Activated CD8-positive, alpha-beta memory T cell treated with anti-CD3 and anti-CD28 coated beads, Interleukin-2, amount 50 U/mL, for 1 hour (primary cell): Measurements from ENCODE around the gene ZBTB16.
"Not testable (repeated sequence)": the region's sequence is repeated elsewhere in the genome, so short reads cannot be mapped to it uniquely, and the experiment has no call there.

Source experiments
- DNase-seq: peaks from one replicate; pipeline ENCODE4 v3.0.0-alpha.2; 2020; ENCODE audit errors: extremely low read depth

Gene ZBTB16

DNA sequence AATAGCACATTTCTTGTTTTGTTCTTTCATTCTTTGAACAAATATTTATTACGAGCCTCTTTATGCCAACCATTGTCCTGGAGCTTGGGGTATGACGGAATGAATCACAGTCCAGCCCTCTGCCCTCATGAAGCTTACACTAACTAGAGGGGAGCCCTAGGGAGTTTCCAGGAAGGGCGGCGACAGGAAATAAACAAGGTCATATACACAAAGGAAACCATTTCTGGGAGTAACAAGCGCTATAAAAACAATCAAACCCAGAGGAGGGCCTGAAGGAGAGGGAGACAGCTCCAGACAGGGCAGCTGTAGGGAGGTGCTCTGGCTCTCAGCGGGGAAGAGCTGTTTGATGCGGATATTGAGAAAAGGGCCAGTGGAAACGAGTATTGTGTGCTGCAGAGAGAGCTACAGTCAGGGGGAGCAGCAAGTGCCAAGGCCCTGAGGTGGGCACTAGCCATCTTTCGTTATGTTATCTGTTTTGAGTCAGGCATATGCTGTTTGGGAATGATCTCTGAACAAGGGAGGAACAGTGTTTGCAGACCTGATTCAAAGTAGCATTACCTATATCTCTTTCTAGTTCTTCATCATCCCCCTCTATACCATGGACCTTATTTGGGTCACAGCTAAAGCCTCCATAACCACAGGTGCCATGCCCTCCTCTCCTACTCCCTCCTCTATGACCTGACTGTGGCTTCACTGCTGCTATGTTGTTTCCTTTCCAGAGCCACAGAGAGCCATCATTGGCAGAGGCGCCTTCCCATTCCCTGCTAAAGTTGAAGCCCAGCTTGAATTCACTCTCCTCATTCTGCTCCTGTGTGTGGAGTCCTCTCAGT lies 15.3 kb upstream of the ZBTB16 start:
- no peak for DNase-seq

DNA sequence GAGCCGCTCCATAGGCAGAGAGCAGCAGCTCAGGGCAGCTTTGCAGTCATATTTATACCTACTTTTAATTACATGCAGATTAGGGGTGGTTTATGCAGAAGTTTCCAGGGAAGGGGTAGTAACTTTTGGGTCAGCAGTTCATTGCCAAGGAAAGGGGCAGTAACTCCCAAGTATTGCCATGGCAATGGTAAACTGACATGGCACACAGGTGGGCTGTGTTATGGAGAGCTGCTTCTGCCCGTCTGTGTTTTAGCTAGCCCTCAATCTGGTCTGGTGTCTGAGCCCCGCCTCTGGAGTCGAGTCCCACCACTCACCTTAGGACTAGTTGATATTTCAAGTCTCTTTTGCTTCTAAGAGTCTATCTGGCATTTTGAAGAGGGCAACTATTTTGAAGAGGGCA lies 12.2 kb upstream of the ZBTB16 start:
- DNase-seq = no peak

DNA sequence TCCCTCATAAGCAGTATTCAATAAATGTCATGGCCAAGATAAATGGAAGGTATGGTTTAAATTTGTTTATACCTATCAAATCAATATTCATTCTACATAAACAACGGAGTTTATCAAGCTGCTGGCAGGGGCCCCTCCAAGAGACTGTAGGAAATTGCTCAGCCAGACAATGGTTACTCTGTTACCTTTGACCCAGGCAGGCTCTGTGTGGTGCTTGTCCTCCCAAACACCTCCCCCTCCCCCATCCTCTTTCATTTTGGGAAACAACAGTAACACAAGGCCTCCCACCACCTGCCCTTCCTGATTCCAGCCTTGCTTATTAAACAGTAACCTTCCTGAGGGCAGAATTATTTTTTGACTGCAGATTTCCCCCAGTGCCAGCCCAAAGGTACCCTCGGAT lies 10.5 kb upstream of the ZBTB16 start:
- no peak for DNase-seq

DNA sequence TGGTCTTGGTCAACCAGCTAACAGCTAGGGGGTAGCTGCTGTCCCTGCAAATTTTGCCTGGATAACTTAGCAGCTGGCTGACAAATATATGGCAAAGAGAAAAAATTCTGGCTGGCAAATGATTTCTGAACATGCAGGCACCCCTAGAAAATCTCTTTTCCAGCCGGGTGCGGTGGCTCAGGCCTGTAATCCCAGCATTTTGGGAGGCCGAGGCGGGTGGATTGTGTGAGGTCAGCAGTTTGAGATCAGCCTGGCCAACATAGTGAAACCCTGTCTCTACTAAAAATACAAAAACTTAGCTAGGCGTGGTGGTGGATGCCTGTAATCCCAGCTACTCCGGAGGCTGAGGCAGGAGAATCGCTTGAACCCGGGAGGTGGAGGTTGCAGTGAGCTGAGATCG lies 9.7 kb upstream of the ZBTB16 start:
- not testable (repeated sequence) for DNase-seq

DNA sequence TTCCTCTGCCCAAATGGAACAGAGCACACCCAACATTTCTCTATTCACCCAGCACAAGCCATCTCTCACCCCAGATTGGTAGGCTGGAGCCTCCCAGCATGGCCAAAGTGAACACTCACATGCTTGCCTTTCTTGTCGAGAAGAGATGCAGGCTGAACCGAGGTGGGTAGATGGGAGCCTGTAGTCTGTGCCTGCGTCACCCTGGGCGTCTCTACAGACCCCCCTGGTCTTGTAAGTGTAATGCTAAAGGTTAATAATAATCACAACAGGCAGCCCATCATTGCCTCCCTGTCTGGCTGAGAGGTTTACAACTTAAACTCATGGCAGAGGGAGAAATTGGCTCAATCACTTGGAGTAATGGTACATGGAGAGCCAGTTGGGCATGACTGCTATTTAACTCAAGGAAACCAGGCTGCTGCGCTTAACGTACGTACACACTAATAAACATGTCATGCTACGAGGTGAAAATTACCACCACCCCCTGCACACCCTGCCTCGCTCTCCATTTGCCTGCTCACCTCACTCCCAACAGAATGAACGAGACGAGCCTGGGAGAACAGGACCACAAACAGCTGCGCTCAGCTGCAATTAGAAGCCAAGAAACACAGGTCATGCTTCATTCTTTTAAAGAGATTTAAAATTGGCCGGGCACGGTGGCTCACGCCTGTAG lies 9.1 kb upstream of the ZBTB16 start:
- no peak for DNase-seq

DNA sequence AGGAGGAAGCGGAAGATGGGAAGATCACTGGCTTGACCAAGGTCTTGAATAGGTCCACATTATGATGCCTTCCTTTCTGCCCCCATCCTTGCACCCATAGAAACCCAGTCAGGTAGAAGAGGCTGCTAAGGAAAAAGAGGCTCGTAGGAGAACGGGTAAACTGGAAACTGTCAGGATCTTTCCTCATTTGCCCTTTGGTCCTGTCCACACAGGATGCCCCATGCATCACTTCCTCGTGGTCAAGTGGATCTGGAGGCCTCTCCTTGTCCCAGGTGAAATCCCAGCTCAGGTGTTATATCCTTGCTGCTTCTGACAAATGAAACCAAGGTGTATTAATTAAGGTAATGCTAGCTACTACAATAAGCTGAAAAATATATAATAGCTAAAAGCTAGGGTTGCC lies 8.0 kb upstream of the ZBTB16 start:
- DNase-seq = no peak

DNA sequence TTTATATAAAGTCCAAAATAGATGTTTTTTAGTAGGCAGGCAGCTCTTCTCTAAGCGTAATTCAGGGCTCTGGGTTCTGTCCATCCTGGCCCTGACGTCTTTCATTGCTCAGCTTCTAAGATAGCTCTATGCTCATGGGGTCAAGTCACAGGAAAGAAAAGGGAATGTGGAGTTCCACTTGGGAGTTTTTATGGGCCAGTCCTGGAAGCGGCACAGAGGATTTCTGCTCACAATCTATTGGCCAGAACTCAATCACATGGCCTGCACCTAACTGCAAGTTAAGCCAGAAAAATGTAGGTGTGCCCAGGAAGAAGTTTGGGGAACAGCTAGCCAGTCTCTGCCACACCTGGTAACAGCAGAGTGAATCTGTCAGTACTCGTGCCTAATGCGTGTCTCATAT lies 7.4 kb upstream of the ZBTB16 start:
- DNase-seq = no peak

DNA sequence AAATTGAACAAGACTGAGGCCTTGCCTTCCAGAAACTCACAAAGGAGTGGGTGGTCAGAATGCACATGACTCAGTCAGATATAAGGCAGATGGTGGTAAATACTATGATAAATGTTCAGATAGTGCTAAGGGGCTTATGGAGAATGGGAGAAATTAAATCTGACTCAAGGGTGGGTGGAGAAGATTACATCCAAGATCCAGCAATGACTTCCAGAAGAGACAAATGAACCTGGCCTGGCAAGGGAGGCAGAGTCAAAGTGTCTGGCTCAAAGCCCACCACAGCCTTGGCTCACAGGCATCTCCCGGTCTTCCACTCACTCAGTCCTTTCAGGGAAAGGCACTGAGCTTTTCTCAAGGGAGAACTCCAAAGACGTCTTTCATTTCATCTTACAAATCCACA lies 6.1 kb upstream of the ZBTB16 start:
- DNase-seq = no peak

DNA sequence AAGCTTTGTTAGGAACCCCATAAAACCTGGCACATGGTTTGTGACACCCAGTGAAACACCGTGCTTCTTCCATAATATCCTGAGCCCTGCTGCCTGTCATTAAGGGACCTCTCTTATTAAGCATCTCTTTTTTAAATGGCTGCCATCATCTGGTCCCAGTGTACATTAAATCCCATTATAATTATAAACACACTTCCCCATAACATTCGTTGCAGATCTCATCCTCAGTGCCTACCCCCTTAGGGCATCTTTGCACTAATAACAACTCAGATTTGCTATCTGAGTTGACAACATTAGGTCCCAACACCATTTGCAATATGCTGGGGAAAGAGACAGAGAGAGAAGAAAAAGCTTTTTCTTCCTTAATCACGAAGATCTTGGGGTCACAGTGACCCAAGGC lies 4.7 kb upstream of the ZBTB16 start:
- no peak for DNase-seq

DNA sequence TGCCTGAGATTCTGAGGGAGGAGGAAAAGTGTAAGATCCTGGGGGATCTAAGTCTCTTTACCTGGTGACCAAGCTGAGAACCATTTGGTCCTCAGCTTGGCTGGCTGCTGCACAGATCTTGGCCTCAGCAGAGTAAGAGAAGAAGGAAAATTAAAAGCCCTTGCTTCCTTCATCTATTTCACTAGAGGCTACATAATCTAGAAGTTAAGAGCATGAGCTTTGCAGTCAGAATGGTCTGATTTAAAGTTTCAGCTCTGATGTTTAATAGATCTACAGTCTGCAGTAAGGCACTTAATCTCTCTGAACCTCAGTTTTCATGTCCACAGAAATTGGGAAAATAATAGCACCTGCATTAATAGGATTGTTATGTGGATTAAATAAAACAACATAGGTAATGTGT lies 3.1 kb upstream of the ZBTB16 start:
- DNase-seq = no peak

DNA sequence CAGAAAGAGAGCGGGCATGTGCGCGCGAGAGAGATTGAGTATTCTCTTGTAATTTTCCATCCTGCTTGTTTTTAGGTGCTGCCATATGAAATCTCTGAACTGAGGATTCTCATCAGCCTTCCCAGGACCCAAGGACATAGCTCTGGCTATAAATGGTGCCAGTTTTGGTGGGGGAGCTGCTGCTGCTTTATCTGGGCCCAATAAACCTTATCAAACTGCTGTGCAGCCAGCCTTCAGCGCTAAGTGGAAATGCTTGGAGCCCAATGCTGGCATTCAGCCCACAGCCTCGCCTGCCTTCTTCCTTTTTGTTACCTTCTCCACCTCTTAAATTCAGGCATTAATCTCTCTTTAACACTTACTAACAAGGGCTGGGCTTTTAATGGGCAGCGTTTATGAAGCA lies 2.4 kb upstream of the ZBTB16 start:
- no peak for DNase-seq

DNA sequence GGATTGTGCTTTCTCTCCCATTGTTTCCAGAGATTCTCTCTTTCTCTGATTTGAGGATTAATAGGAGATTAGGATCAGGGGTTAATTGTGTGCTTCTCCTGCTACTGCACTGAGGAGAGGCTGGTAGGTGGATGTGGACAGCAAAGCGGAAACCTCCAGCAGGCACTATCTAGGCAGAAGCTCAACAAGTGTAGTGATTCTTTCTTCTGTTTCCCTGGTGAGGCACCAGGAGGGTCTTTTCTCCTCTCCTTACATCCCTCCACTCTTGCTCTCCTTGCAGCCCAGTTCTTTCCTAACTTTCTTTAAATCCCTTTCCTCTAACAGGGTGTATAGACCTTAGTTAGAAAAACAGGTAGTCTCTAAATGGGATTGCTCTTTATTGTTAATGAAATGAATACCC lies 1.9 kb upstream of the ZBTB16 start:
- DNase-seq = no peak

DNA sequence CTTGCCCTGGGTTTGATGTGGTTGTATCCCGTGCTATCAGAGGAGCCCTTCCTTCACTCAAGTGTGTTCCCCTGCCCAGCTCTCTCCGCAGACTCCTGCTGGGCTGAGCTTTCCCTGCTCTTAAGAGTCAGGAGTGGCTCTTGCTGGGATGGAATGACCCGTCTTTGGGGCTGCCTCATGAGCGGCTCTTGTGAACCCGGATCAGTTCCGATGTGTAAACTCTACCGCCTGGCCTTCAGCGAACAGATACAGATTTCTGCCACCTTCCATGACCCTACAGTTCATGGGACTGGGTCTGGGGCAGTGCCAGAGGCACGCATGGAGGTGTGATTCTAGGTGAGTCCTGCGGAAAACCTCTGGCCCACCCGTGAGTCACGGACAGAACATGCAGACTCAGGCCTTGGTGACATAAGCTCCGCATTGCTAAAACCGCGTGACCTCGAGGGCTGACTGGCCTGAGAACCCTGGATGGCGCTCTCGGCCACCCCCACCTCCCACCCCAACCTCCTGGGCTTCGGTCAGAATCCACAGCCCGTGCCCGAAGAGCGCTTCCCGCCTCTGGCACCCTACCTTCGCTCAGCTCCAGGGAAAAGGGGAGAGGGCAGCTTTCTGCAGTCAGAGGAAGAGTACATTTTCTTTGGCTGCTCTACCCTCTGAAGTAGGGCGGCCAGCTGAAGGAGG lies 1.3 kb upstream of the ZBTB16 start:
- no peak for DNase-seq

DNA sequence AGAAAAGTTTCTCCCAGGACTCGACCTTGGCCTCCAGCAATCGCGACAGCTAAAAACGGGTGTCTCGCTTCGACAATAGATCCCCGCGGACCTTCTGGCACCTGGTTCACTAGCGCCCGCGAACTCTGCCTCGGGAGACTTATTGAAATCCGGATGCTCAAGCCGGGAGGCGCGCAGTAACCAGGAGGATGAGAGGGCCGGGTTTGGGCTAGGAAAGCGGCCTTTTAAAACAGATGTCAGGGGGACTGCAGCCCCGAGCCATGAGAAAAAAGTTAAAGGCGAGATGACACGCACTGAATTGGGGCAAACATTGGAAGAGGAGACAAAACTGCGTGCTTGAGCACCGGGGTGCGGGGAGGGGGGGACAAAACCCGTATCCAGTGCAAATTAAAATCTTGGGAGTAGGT lies 637 bp upstream of the ZBTB16 start:
- DNase-seq = no peak

DNA sequence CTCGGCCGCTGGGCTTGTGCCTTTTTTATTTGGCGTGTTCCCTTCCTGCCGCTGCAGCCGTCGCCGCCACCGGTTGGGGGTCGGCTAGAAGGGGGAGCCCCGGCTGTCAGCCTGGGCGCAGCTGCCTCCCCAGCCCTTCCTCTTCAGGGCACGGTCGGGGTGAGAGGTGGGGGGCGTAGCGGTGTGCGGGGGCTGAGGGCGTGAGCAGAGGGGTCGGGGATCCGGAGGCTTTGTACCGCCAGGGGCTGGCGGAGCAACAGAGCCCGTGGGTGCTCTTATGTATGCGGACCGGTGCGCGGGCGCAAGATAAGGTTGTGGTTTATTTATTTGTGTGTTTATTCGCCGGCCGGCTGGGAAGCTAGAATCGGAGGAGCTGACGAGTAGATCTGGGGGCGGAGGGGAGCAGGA lies 477 bp downstream of the ZBTB16 start:
- DNase-seq = no peak

DNA sequence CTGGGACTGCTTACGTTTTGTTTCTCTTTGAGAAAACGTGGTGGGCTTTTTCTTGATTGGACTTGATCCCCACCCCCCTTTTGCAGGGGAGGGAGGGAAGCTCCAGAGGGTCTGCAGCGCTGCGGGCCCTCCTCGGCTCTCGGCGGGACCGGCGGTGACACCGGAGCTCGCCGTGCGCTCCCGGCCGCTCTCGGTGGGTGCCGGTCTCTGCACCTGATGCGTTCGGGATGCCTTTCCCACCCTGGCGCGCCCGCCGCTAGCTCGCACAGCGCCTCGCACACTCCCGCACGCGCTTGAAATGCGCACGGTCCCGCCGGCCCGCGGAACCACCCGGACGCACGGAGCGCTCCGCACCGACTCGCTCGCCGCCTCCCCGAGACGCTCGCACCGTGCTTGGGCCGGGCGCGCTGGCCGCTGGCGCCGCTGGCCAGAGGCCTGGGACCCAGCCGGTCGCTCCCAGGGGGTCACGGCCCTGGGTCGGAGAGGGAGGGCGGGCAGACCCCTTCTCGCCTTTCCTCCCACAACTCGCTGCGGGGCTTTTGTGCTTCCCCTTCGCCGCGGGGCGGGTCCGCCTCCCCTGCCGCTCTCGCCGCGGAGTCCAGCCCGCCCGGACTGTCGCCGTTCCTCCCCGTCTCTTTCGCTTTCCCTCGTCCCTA lies 1.0 kb downstream of the ZBTB16 start:
- DNase-seq = no peak

DNA sequence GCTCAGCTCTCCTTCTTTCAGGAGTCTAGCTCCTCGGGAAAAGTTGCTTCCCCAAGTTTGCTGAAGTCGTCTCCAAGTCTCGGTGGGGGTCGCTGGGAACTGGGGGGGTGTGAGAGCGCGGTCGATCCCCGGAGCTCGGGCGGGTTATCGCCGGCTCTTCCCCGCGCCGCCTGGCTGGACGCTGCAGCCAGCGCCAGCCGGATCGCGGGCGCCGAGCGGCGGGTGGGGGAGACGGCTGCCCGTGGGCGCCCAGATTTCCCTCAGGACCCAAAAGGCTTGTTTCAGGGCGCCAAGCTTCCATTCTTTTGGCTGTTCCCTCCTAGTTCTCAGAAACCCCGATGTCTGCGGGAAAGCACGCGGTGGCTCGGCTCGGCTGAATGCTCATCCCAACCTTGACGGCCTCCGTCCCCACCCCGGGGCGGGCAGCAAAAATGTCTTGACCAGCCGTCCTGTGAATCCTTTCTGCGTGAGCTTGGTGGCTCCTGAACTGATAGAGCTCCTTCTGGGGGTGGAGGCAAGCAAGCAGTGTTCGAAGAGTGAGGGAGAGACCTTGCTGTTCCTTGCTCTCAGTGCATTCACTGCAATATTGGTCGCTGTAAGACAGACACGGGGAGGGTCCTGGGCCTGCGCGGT lies 1.7 kb downstream of the ZBTB16 start:
- DNase-seq = no peak

DNA sequence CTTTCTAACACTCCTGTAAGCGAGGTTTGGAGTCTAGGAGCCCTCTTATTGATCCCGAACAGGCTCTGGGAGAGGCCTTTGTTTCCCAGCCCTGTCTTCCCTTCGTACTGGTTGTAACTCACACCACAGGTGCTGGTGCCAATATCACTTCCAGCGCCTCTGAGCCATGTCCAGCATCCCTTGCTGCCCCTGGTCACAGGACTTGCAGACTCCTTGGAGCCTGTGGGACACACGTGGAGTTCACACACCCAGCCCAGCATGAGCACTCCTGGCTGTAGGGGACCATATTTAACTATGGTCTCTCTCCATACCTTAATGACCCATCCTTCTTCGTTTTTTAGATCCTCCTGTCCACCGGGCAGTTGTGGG lies 2.2 kb downstream of the ZBTB16 start:
- DNase-seq = no peak

DNA sequence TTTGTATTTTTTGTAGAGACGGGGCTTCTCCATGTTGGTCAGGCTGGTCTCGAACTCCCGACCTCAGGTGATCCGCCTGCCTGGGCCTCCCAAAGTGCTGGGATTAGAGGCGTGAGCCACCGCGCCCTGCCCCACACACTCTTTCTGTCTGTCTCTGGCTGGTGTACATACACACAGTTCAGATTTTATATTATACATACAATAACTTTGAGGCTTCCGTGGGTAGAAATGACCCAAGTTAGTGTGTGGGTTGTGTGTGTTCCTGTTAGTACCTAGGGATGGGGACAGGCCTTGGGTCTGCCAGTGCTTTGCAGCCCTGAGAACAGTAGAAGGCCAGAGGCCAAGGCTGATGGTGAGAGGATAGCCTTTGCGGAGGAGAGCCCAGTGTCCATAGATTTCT lies 2.8 kb downstream of the ZBTB16 start:
- DNase-seq = no peak

DNA sequence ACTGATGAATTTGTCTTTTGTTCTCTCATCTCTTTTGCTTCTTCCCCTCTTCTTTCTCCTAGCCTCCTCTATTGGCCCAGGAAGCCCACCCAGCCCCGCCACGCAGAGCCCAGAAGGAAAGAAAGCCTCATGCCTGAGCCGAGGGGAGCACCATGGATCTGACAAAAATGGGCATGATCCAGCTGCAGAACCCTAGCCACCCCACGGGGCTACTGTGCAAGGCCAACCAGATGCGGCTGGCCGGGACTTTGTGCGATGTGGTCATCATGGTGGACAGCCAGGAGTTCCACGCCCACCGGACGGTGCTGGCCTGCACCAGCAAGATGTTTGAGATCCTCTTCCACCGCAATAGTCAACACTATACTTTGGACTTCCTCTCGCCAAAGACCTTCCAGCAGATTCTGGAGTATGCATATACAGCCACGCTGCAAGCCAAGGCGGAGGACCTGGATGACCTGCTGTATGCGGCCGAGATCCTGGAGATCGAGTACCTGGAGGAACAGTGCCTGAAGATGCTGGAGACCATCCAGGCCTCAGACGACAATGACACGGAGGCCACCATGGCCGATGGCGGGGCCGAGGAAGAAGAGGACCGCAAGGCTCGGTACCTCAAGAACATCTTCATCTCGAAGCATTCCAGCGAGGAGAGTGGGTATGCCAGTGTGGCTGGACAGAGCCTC lies 3.8 kb downstream of the ZBTB16 start:
- DNase-seq = no peak

DNA sequence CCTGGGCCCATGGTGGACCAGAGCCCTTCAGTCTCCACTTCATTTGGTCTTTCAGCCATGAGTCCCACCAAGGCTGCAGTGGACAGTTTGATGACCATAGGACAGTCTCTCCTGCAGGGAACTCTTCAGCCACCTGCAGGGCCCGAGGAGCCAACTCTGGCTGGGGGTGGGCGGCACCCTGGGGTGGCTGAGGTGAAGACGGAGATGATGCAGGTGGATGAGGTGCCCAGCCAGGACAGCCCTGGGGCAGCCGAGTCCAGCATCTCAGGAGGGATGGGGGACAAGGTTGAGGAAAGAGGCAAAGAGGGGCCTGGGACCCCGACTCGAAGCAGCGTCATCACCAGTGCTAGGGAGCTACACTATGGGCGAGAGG lies 4.3 kb downstream of the ZBTB16 start:
- no peak for DNase-seq

DNA sequence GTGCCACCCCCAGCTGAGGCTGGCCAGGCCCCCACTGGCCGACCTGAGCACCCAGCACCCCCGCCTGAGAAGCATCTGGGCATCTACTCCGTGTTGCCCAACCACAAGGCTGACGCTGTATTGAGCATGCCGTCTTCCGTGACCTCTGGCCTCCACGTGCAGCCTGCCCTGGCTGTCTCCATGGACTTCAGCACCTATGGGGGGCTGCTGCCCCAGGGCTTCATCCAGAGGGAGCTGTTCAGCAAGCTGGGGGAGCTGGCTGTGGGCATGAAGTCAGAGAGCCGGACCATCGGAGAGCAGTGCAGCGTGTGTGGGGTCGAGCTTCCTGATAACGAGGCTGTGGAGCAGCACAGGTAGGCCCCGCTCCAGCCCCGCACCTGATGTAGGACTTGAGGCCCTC lies 4.7 kb downstream of the ZBTB16 start:
- DNase-seq = no peak
